ENCODE data around the gene PLXNA4.

GRCh38 chr7:132514430-132514829 lies 61.8 kb downstream of the PLXNA4 start:
- TF ChIP-seq POLR2A (IDR thresholded peaks at IDR 0.05; ENCODE audit: extremely low read depth, insufficient read length) (no peak), MYC (IDR thresholded peaks at IDR 0.05; ENCODE audit: low read depth, low read length) (no peak)
- TF ChIP-seq, protein P1, sequence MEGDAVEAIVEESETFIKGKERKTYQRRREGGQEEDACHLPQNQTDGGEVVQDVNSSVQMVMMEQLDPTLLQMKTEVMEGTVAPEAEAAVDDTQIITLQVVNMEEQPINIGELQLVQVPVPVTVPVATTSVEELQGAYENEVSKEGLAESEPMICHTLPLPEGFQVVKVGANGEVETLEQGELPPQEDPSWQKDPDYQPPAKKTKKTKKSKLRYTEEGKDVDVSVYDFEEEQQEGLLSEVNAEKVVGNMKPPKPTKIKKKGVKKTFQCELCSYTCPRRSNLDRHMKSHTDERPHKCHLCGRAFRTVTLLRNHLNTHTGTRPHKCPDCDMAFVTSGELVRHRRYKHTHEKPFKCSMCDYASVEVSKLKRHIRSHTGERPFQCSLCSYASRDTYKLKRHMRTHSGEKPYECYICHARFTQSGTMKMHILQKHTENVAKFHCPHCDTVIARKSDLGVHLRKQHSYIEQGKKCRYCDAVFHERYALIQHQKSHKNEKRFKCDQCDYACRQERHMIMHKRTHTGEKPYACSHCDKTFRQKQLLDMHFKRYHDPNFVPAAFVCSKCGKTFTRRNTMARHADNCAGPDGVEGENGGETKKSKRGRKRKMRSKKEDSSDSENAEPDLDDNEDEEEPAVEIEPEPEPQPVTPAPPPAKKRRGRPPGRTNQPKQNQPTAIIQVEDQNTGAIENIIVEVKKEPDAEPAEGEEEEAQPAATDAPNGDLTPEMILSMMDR (IDR thresholded peaks at IDR 0.05; ENCODE audit: low read depth, low read length) = no peak
- TF ChIP-seq, protein P2, sequence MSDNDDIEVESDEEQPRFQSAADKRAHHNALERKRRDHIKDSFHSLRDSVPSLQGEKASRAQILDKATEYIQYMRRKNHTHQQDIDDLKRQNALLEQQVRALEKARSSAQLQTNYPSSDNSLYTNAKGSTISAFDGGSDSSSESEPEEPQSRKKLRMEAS (IDR thresholded peaks at IDR 0.05; ENCODE audit: low read depth, low read length) = no peak
